ENCODE measurements around the gene LRRC8D.
A peak's percentile ranks its signal among the peaks of the same experiment; 100 is the strongest.

Gene LRRC8D

DNA sequence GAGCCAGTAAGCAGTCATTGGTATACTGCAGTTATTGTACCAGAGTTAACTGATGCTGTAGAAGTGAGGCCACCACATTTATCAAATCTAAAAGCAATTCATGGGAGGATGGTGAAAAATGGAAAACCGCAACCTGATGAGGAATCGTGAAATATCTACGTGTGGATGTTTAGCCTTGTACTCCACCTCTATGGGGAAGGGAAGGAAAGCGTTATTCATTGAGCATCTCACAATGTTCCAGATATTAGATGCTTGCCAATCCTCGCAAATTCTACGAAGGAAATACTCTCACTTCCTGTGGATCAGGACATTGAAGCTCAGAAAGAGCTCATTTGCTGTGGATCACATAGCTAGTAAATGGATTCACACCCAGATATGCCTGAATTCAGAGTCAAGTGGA is 77.3 kb downstream of the LRRC8D start:
- no peak for DNase-seq

DNA sequence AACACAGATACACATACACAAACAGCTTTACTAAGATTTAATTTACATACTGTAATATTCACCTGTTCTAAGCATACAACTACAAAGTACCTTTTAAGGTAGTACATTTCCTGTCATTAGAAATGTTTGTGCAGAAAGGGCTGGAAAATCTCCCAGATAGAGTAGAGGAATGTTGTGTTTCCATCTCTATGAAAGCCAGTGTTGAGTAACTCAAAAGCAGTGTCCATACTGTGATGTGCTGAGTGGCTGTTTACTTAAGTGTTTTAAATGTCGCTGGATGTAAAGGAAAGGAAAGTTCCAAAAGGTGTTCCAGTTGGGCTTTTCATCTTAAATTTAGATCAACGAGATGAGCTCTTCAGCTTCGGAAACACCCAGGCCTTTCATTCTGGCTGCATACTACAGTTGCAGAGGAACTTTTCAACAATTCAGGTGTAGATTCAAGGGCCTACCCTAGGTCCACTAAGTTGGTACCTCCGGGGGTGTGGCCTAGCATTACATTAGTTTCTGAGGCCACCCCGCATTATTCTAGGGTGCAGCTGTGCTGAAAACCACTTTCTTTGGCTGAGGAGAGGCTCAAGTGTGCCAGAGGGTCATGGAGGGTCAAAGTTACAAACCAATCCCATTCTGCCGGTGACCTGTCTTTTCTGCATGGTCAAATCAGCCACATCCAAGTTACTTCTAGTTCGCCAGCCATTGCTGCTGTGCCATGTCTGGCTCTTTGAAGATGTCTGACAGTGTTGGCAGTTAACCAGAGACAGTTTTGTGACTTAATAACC is 78.1 kb downstream of the LRRC8D start:
- DNase-seq = no peak

DNA sequence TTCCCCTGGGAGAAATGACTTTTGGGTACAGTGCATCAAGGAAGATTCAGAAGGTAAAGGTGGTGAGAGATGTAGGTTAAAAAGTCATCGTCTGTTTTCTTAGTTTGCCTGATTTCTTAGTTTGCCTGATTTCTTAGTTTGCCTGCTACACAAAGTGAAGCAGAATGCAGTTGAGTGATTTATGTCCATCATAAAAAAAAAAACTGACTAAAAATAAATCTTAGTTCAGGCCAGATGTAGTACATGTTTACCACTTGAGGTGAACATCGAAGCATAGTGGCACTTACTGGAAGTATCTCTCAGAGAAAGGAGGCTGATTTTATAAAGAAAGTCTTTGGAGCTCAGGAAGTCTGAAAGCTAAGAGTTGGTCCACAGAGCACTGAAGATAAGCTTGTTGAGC is 79.5 kb downstream of the LRRC8D start:
- no peak for DNase-seq

DNA sequence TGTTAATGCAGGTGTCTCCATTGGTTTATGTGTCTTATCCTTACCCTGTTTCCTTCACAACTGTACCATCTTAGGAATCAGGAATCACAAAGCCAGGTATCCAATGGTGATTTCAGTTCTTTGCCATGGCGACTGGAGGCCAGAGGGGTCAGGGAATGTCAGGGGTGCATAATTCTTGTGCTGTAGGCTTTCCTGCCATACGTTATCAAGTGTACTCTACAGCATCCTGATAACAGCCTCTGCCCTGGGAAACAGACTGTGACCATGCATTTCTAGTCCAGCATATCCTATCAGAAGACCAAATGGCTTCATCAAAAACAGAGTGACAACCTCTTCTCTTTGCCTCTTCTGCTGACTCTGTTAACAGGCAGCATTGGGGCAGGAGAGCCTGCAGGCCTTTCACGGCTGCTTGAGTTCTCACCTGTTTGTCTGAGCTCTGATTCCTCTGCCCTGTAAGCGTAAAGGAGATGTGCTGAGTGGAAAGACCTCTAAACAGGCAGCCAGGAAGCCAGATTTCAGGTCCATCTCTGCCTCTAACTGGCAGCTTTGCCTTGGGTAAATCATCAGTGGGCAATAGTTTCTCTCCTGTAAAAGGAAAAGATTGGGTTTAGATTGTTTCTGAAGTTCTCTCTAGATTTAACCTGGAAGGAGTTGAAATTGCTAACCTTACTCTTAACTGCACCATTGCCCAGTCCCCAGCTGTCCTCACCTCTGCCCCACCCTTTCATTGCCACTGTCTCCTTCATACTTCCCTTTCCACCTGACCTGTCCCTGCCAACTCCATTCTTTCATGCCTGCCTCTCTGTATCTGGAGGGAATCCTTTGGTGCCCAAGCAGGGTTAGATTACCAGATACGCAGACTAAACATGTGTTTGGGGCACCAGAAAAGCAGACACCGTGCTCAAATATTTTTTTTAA is 80.2 kb downstream of the LRRC8D start:
- DNase-seq = no peak

DNA sequence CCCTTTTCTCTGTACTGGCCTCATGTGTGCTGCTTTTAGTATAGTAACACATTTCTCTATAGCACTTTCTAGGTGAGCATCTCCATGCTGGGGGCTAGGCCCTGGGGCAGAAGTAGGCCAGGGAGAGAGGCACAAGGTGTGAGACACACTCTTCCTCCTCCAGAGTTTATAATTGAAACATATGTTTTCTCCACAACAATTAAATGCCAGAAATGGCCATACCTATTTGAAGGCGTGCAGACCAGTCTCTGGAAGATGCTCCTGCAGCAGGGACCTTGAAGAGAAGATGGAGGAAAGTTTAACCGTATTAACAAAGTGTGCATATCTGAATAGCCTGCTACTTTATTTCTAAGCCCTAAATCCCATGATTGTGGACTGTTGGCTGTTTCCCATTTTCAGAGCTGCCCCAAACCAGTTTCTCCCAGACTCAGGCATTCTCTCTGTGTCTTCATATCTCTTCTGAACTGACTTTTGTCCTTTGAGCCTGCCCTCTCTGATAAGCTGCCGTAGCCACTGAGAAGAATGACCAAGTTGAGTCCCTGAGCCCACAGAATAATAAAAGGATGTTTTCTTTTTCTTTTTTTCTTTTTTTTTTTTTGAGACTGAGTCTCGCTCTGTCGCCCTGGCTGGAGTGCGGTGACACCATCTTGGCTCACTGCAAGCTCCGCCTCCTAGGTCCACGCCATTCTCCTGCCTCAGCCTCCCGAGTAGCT is 81.3 kb downstream of the LRRC8D start:
- no peak for DNase-seq

DNA sequence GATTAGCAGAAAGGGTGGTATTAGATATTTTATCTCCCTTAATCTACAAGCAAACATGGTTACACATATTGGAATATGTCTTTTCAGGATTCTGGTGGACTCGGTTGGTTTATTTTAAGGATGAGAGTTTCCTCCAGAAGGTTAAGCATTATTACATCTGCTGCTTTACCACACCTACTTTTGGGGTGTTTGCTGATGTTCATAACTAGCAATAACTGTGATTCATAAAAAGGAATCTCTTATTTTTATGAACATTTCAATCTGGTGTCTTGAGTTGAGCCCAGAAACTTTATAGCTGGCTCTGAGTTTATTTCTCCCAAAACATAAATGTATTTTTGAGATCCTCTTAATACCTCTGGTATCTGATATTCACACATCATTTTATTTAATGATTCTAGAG is 82.7 kb downstream of the LRRC8D start:
- DNase-seq = no peak

DNA sequence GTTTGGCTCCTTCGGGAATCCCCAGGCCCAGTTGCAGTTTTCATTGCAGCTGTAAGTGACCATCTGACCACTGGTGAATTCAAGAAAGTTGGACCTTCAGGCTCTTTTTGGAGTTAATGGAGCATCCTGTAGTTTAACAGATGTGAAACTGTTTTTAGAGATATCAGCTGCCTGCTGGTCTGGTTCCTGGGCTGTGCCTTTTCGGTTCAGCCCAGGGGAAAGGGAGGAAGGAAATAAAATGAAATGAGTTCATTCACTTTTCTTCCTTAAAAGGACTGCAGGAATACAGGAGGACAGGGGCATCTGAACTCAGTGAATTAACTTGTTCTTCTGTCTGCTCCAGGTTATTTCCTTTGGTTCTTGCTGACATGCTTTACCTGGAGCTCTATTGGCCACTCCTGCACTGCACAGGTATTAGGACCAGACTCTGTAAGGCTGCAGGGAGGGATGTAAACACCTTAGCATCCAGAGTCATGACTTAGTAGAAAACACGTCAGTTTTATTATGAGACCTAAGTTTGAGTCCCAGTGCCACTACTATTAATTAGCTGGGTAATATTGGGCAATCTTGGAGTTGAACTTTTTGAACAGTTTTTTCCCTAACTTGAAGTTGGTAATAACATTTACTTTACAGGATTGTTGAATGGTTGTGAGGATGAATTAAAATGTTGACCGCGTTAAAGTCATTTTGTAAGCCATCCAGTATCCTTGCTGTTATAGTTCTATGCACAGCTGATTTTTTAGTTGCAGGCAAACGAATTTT is 83.6 kb downstream of the LRRC8D start:
- no peak for DNase-seq

DNA sequence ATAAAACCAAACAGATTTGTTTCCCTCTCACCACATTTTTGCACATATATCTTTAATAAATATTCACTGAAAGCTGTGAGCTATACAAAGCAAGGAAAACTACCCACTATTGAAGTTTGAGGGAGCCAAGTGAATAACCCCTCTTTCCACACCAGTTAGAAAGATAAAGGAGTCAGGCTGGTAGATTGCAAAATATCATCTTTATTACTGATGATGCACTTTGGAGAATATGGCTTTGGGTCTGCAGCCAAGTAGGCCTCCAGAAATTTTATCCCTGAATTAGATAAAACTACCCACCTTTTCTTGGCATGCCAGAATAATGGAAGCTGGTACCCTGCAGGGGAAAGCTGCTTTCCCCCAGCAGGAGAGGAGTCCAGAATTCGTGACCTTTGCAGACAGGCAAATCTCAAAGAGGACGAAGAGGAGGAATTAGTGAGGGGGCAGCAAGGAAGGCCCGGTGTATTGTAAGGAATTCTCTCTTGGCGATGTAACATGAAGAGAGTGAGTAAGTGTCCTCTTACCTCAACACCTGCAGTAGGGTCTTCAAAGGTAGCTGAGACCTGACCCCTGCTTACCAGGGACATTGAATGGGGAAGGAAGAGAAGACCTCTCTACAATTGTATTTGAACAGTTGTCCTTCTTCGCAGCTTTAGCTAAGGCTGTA is 84.7 kb downstream of the LRRC8D start:
- DNase-seq = no peak

DNA sequence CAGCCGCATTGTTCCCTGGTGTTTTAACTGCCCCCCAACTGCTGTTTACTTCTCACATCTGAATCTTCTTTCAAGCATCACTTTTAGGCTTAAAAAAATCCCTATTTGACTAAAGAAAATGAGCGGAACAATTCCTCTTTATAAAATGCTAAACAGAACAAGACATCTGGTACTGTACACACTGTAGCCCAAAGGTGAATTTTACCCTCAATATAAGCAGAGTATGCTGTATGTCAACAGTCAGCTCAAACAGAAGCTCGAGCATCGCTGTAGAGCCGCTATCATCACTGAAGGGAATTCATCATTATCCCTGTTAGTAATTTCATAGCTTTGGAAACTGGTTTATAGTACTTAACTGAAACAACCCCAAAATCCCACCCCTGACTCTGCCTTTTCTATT is 85.3 kb downstream of the LRRC8D start:
- no peak for DNase-seq

DNA sequence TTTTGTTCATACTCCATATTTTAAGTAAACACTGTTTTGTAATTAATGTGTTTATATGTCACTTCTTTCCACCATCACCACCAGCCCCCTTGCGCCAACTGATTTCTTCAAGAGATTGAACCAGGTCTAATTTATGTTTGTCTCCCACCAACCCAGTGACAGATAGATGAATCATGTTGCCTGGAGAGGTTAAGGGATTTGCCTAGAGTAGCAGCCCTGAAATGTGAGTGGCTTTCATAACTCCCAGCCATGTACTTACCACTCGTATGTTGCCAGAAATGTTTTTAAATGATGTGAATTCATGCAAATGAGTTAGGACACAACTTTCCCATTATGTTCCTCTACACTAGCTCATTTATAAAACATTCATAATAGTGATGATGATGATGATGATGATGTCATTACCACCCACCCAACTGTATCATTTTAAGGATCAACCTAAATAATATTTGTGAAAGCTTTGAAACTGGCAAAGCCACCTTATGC is 86.9 kb downstream of the LRRC8D start:
- no peak for DNase-seq

DNA sequence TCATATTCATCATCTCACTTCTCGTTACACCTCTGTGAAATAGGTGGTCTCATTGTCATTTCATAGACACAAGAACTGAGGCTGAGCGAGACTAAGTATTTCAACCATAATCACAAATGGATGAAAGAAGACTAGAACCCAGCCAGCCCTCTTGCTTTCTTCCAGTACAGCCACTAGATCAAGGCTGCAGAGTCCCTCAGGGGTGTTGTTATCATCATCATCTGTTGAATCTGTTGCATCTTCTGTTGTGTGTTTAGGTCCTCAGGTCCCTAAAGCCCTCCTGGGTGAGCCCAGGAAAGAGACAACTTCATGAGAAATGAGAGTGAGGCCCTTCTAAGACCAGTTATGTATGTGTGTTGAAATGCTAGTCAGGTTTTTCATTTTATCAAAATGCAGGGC is 87.4 kb downstream of the LRRC8D start:
- DNase-seq = no peak

DNA sequence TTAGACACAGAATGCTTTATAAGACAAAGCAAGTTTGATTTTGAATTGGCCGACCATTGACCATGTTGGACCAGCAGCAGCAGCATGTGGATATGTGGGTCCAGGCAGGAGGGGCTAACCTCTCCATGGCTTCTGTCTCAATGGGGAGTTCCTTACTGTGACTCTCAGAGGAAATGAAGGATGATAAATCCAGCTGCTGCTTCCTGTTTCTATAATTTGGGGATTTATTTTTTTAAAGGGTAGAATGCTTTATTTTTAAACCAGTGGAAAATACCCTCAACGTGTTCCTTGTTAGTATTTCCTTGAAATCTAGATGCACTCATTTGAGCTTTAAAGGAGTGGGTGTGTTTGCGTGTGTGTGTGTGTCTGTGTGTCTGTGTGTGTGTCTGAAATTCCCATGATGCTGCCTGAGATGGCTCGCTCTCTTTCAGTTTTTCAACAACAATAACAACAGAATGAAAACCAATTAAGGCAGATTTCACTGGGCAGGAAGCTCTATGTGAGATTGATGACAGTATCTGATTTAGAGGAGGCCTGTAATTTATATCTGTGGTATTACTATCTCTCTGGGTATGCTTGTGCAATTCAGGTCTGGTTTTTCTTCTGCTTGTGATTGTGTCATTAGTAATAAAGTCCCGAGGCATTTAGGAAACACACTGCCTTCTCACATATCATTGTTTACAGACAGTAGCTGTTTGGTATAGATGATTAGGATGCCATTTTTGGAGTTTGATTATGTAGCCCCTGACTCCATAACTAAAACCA is 88.0 kb downstream of the LRRC8D start:
- no peak for DNase-seq

DNA sequence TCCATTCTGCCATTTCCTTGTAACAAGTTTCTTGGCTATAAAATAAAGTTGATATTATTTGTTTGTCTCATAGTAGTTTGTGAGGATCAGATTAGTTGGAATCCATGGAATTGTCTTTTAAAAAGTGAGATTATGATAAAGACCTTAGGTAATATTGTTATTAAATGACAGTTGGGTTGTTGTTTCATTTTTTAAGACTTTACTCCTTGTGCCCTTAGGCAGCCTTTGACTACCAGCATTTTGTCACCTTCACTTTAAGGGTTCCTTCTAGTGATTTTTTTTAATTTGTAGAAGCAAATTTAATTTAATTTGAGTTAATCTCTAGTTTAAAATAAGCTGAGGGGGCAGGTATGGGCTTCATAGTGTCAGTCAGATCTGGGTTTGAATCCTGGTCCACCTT is 89.4 kb downstream of the LRRC8D start:
- no peak for DNase-seq

DNA sequence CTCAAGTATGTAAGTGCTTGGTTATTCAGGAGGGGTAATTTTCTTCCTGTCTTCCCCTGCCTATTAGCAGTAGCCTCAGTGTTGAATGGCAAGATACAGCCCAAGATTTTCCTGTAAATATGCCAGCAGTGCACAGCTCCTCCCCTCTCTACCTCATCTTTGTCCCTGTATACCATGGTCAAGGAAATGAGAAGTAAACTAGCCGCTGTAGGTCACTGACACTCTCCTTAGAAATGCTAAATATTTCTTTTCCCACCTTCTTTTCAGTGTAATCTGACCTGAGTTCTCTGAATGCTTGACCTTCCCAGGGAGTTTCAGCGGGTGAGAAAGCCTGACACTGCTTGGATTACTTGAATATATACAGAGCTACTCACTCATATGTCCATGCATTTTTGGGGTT is 89.9 kb downstream of the LRRC8D start:
- DNase-seq = peak; percentile 32

DNA sequence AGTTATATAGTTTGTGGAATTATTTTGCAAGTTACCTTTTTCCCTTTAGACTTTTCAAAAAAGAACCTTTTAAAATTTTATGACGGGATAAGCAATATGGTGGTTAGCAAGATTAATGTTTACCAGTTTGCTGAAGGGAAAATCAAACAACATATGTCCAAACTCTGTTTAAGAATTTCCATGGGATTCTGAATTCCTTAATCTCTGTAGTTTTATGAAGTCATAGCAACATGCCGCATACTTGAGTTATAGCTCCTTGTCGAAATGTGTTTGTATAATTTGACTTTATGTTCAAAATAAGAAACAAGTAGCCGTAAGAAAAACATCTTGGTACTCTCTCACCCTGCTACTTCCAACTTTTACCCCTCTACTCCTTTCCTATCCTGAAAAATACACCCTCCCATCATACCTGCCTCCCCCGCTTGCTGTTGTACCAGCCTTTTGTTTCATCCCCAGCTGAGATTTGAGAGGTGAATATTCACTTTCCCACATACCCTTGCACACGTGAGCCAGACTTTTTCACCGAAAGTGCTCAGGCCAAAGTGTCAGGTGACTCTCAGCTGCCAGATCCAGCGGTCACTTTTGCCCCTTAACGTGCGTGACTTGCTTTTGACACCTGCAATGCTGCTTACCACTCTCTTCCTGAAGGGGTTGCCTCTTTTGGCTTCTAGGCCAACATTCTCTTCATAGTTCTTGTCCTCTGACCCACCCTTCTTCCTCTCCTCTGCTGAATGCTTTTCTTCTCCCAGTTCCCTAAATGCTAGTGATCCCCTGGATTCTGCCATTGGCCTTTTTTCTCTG is 90.6 kb downstream of the LRRC8D start:
- DNase-seq = no peak

DNA sequence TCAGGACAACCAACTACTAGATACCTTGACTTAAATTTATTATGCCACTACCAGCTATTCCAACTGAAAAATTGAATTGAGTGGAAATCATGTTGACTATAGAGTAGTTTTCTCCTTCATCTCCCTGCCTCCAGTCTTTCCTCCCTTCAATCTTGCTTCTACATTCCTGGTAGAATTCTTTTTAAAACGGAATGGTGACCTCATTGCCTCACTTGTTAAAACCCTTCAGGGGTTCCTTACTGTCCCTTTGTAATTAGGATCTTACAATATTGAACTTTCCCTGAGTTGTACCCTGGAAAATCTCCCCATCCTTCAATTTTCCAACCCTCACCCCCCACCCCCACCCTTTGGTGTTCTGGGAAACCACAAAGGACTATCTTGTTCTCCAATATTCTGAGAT is 91.2 kb downstream of the LRRC8D start:
- DNase-seq = no peak

DNA sequence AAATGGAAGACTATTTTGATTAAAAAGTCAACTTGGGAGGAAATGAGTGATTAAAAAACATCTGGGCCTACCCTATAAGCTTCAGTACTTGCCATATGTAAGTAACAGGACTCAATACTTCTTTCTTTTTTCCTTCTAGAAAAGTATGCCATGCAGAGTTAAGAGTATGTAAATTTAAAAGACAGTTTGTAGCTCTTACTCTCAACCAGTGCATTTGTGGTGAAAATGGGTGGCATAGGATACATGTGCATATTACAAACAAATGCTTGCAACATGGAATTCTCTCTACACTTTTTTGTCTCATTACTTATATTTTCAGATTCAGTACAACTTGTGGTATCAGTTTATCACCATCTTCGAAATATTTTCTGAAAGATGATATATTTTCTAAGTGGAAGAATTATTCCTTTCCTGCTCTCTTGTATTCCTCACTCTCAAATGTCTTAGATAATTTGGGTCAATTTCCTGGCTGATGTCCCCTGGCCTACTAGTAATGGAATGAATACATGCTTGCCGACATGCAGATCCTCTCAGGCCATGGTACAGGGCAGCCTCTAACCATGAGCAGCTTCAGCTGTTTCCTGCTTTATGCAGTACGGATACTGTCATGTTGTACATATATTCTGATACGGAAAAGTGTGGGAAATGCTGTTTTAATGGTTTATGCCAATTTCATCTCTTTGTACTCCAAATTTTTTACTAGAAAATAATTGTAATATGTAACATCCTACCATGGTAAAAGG is 92.7 kb downstream of the LRRC8D start:
- DNase-seq = no peak

DNA sequence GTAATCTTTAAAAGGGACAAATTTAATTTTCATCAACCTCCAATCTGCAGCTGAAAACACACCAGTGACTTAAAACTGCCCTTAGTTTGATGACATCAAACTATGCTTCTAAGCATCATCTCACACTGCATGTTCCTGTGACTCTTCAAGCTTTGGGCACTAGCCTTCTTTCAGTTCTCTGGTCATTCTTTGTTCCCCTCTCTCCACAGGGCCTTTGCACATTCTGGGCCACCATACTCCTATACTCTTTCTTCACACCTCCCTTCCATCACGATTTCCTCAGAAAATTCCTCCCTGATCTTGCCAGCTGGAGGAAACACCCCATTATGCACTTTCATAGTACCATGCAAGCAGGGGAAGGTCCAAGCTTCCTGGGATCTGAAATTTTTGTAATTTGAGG is 96.5 kb downstream of the LRRC8D start:
- no peak for DNase-seq

DNA sequence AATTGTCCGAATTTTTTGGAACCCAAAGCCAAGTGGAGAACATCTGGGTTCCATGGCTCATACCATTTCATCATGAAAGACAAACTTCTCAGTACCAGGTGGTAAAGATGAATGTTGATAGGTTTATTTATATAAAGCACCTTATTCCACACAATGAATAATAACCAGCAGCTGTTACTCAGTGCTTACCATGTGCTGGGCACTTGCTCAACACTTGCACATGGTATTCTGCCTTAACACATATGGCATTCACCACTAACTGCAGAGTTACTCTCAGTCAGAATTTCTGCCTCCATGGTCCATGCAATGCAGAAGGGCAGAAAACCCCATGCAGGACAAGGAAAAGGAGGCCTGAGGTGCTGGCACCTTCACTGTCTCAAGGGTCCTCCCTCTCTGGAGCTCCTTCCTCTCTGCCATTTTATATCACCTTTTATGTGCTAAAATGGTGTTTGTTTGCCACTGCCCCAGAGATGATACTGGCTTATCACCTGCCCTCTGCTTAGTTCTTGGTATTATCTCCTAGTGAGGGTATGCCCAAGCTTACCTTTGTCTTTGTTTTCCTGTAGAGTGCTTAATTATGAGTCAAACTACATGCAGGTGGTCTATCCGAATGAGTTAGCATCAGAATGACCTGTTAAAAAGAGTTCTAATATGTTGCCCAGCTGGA is 97.4 kb downstream of the LRRC8D start:
- no peak for DNase-seq
